ENCODE measurements around the gene ADH1B. TPM values are rescaled to one million over a fixed set of nuclear protein-coding genes. Genes with fewer than 3 reads are reported as not detected.

Gene ADH1B
- total and polyA plus RNA-seq, 2 of the 4 experiments (the other 2 are of a cell fraction): 0.36 to 0.46 TPM

DNA sequence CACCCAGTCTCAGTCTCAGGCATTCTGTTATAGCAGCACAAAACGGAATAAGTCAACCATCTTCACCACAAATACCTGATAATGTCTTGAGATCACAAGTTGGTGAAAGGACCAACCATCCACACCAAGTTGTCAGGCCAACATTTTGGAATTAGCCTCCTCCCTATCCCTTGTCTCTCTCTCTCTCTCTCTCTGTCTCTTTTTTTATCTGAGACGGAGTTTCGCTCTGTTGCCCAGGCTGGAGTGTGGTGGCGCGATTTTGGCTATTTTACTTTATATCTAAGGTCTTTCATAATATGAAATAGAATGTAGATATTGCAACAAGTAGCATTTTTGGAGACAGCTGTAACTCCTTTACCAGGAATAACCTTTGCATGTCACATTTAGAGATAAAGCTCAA, 46.2 kb downstream of the ADH1B start:
- 60% methylated on average over 1 of the region's 5 CpGs; no CpG with 5 or more reads in 1 of the 2 experiments for WGBS, 2 experiments (ENCODE audit: extremely low coverage in 2 of 2, insufficient read length in 1 of 2)
- Histone ChIP-seq H2BK15ac (ENCODE audit: low read depth, low read length) (no peak overlapping the region), H4K5ac (ENCODE audit: low read depth, low read length) (no peak overlapping the region), H3K27ac (ENCODE audit: insufficient read depth, low read length) (no peak overlapping the region), H3K27me3 (ENCODE audit: control insufficient read depth, insufficient read depth, low read length) (no peaks in the 10 kb centered on the region), H2BK20ac (ENCODE audit: low read depth, low read length) (no peak overlapping the region), H2AFZ (replicated peaks; ENCODE audit: low read length, poor library complexity) (no peak overlapping the region), H3K56ac (ENCODE audit: extremely low read depth, insufficient read depth, low read length) (no peak overlapping the region), H3K14ac (replicated peaks; ENCODE audit: low read depth, low read length) (no peak overlapping the region), H3K79me1 (ENCODE audit: low read depth in 1 of 2, low read length in 2 of 2) (no peaks in the 10 kb centered on the region), H2AK5ac (ENCODE audit: low read depth, low read length) (no peak overlapping the region), H3K18ac (ENCODE audit: low read depth, low read length) (no peak overlapping the region), H2BK5ac (ENCODE audit: low read depth, low read length, poor library complexity, severe bottlenecking) (no peak overlapping the region), H3K23ac (ENCODE audit: low read depth, low read length) (no peak overlapping the region), H3K4me2 (ENCODE audit: low read depth, low read length) (no peak overlapping the region), H2AK9ac (replicated peaks; ENCODE audit: low read depth, low read length, poor library complexity) (no peak overlapping the region), H3K4me1 (ENCODE audit: control insufficient read depth, insufficient read depth, low read length) (no peaks in the 10 kb centered on the region), H4K91ac (ENCODE audit: insufficient read depth, low read depth, low read length) (no peak overlapping the region), H4K20me1 (ENCODE audit: insufficient read depth, low read length) (no peaks in the 10 kb centered on the region), H3K4me3 (ENCODE audit: insufficient read depth, low read depth, low read length) (no peak overlapping the region), H3K9me3 (ENCODE audit: control insufficient read depth, insufficient read depth, low read length) (no peaks in the 10 kb centered on the region), H3K4ac (ENCODE audit: low read depth, low read length) (no peak overlapping the region), H3K9me1 (ENCODE audit: insufficient read depth, low read length) (no peaks in the 10 kb centered on the region), H3K9ac (ENCODE audit: low read depth, low read length) (no peak overlapping the region), H4K8ac (ENCODE audit: low read depth in 2 of 2, low read length in 2 of 2) (no peak overlapping the region), H2BK120ac (ENCODE audit: low read depth, low read length) (no peak overlapping the region), H3K36me3 (ENCODE audit: control insufficient read depth, insufficient read depth, low read length) (no peaks in the 10 kb centered on the region)
- ChIA-PET CTCF (interaction anchor here (0.7 kb wide), 1 partner anchor 723 kb away, joined by 4 read pairs; no protein-coding TSS in a partner anchor), POLR2A (ENCODE audit: unreplicated experiment) (no interaction called here)
- no peak for DNase-seq
- BruUV-seq (replicated peaks): no TSS peak
- in situ Hi-C loops (cut with MboI; ENCODE audit: low sequenced_read_pairs): no loop called here
- intact Hi-C loops (cut with micrococcal nuclease): no loop called here
- ATAC-seq (ENCODE audit: low read depth): no peak
- dilution Hi-C loops (cut with HindIII; ENCODE audit: low sequenced_read_pairs, unreplicated experiment): no loop called here
- TF ChIP-seq RAD21 (IDR thresholded peaks at IDR 0.05; ENCODE audit: low read length) (no peak), CEBPB (IDR thresholded peaks at IDR 0.05; ENCODE audit: low read depth, low read length) (no peak), POLR2A (IDR thresholded peaks at IDR 0.05; ENCODE audit: low read depth, low read length) (no peak), MAFK (IDR thresholded peaks at IDR 0.05; ENCODE audit: low read depth, low read length) (no peak), BHLHE40 (IDR thresholded peaks at IDR 0.05; ENCODE audit: low read depth, low read length) (no peak), RCOR1 (IDR thresholded peaks at IDR 0.05; ENCODE audit: insufficient replicate concordance, low read length) (no peak), FOS (IDR thresholded peaks at IDR 0.05; ENCODE audit: low read depth, low read length) (no peak), CHD1 (IDR thresholded peaks at IDR 0.05; ENCODE audit: low read depth, low read length) (no peak)
- TF ChIP-seq, protein P1, sequence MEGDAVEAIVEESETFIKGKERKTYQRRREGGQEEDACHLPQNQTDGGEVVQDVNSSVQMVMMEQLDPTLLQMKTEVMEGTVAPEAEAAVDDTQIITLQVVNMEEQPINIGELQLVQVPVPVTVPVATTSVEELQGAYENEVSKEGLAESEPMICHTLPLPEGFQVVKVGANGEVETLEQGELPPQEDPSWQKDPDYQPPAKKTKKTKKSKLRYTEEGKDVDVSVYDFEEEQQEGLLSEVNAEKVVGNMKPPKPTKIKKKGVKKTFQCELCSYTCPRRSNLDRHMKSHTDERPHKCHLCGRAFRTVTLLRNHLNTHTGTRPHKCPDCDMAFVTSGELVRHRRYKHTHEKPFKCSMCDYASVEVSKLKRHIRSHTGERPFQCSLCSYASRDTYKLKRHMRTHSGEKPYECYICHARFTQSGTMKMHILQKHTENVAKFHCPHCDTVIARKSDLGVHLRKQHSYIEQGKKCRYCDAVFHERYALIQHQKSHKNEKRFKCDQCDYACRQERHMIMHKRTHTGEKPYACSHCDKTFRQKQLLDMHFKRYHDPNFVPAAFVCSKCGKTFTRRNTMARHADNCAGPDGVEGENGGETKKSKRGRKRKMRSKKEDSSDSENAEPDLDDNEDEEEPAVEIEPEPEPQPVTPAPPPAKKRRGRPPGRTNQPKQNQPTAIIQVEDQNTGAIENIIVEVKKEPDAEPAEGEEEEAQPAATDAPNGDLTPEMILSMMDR (conservative IDR thresholded peaks at IDR 0.05; ENCODE audit: low read depth, low read length): no peak
- TF ChIP-seq, protein P2, sequence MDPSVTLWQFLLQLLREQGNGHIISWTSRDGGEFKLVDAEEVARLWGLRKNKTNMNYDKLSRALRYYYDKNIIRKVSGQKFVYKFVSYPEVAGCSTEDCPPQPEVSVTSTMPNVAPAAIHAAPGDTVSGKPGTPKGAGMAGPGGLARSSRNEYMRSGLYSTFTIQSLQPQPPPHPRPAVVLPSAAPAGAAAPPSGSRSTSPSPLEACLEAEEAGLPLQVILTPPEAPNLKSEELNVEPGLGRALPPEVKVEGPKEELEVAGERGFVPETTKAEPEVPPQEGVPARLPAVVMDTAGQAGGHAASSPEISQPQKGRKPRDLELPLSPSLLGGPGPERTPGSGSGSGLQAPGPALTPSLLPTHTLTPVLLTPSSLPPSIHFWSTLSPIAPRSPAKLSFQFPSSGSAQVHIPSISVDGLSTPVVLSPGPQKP (IDR thresholded peaks at IDR 0.05; ENCODE audit: borderline replicate concordance, low read depth, low read length): no peak
- TF ChIP-seq, protein P3, sequence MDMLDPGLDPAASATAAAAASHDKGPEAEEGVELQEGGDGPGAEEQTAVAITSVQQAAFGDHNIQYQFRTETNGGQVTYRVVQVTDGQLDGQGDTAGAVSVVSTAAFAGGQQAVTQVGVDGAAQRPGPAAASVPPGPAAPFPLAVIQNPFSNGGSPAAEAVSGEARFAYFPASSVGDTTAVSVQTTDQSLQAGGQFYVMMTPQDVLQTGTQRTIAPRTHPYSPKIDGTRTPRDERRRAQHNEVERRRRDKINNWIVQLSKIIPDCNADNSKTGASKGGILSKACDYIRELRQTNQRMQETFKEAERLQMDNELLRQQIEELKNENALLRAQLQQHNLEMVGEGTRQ (IDR thresholded peaks at IDR 0.05; ENCODE audit: low read depth, low read length): no peak
